ENCODE measurements around the gene TUBG1. TPM values are rescaled to one million over a fixed set of nuclear protein-coding genes. Genes with fewer than 3 reads are reported as not detected.

The TUBG1 gene
- total and polyA plus RNA-seq, 9 of the 15 experiments (the other 6 are each of a cell fraction or from before 2014, with no cell fraction given) = 33.1 to 147 (median 66.0) TPM

DNA sequence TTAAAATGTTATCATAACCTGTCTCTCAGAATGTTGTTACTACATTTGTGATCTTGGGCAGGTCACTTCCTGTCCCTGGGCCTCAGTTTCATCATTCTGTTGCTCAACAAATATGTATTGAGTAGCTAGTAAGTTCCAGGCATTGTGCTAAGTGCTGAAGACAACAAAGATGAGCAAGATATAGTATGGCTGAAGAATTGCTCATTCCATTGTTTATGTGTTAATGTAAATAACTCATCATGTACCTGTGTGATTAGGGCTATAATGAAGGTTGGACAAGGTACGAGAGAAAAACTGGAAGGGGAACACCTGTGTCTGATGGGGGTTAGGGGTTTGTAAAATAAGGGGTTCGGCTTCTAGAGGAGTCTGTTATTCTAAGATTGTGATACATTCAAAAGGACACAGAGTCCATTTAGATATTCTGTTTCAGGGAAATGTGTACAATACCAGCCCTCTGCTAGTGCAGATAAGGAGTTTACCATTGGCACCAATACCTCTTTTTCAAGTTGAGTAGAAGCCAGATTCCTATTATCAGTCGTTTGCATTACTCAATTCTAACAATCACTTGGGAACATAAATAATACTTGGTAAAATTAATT is 20.0 kb downstream of the TUBG1 start (continued):
- TF ChIP-seq CC2D1A (IDR thresholded peaks at IDR 0.05) = peak; percentile 60; the same call in 1 of the 2 replicates
- TF ChIP-seq ZNF561 (CRISPR knock-in tag; conservative IDR thresholded peaks at IDR 0.05) = no peak
- TF ChIP-seq SIN3B (IDR thresholded peaks at IDR 0.05; ENCODE audit: low read depth) = no peak
- TF ChIP-seq, protein P1, sequence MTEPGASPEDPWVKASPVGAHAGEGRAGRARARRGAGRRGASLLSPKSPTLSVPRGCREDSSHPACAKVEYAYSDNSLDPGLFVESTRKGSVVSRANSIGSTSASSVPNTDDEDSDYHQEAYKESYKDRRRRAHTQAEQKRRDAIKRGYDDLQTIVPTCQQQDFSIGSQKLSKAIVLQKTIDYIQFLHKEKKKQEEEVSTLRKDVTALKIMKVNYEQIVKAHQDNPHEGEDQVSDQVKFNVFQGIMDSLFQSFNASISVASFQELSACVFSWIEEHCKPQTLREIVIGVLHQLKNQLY (CRISPR knock-in tag; conservative IDR thresholded peaks at IDR 0.05) = no peak
- no peak for TF ChIP-seq SP1 (CRISPR knock-in tag; IDR thresholded peaks at IDR 0.05)
- TF ChIP-seq, protein P2, sequence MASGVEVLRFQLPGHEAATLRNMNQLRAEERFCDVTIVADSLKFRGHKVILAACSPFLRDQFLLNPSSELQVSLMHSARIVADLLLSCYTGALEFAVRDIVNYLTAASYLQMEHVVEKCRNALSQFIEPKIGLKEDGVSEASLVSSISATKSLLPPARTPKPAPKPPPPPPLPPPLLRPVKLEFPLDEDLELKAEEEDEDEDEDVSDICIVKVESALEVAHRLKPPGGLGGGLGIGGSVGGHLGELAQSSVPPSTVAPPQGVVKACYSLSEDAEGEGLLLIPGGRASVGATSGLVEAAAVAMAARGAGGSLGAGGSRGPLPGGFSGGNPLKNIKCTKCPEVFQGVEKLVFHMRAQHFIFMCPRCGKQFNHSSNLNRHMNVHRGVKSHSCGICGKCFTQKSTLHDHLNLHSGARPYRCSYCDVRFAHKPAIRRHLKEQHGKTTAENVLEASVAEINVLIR (CRISPR knock-in tag; IDR thresholded peaks at IDR 0.05) = no peak
- no peak for TF ChIP-seq MIER1 (IDR thresholded peaks at IDR 0.05; ENCODE audit: low read depth)
- TF ChIP-seq ZNF445 (CRISPR knock-in tag; IDR thresholded peaks at IDR 0.05; ENCODE audit: low read depth) = no peak
- no peak for TF ChIP-seq ZNF830 (CRISPR knock-in tag; IDR thresholded peaks at IDR 0.05)
- TF ChIP-seq ZNF444 (CRISPR knock-in tag; IDR thresholded peaks at IDR 0.05) = no peak
- TF ChIP-seq, protein P3, sequence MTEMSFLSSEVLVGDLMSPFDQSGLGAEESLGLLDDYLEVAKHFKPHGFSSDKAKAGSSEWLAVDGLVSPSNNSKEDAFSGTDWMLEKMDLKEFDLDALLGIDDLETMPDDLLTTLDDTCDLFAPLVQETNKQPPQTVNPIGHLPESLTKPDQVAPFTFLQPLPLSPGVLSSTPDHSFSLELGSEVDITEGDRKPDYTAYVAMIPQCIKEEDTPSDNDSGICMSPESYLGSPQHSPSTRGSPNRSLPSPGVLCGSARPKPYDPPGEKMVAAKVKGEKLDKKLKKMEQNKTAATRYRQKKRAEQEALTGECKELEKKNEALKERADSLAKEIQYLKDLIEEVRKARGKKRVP (CRISPR knock-in tag; IDR thresholded peaks at IDR 0.05) = no peak
- TF ChIP-seq ZNF124 (CRISPR knock-in tag; IDR thresholded peaks at IDR 0.05) = no peak
- TF ChIP-seq ZNF780A (CRISPR knock-in tag; IDR thresholded peaks at IDR 0.05) = no peak
- no peak for TF ChIP-seq HNRNPH1 (optimal IDR thresholded peaks at IDR 0.05; ENCODE audit: low read depth, low read length)
- no peak for TF ChIP-seq IRF2 (CRISPR knock-in tag; IDR thresholded peaks at IDR 0.05)
- TF ChIP-seq ZNF76 (CRISPR knock-in tag; IDR thresholded peaks at IDR 0.05; ENCODE audit: borderline replicate concordance) = no peak
- peak; percentile 82 for TF ChIP-seq SOX6 (IDR thresholded peaks at IDR 0.05)
- TF ChIP-seq XRCC3 (IDR thresholded peaks at IDR 0.05) = no peak
- no peak for TF ChIP-seq ELF2 (CRISPR knock-in tag; IDR thresholded peaks at IDR 0.05)
- no peak for TF ChIP-seq SMAD2 (IDR thresholded peaks at IDR 0.05; ENCODE audit: low read depth, low read length)
- 0 out of 2 replicates have a peak, but pooled peaks have one; percentile 40 for TF ChIP-seq MECOM (CRISPR knock-in tag; IDR thresholded peaks at IDR 0.05)
- TF ChIP-seq, protein P4, sequence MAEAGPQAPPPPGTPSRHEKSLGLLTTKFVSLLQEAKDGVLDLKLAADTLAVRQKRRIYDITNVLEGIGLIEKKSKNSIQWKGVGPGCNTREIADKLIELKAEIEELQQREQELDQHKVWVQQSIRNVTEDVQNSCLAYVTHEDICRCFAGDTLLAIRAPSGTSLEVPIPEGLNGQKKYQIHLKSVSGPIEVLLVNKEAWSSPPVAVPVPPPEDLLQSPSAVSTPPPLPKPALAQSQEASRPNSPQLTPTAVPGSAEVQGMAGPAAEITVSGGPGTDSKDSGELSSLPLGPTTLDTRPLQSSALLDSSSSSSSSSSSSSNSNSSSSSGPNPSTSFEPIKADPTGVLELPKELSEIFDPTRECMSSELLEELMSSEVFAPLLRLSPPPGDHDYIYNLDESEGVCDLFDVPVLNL (CRISPR knock-in tag; IDR thresholded peaks at IDR 0.05; ENCODE audit: low read depth) = no peak
- TF ChIP-seq, protein P5, sequence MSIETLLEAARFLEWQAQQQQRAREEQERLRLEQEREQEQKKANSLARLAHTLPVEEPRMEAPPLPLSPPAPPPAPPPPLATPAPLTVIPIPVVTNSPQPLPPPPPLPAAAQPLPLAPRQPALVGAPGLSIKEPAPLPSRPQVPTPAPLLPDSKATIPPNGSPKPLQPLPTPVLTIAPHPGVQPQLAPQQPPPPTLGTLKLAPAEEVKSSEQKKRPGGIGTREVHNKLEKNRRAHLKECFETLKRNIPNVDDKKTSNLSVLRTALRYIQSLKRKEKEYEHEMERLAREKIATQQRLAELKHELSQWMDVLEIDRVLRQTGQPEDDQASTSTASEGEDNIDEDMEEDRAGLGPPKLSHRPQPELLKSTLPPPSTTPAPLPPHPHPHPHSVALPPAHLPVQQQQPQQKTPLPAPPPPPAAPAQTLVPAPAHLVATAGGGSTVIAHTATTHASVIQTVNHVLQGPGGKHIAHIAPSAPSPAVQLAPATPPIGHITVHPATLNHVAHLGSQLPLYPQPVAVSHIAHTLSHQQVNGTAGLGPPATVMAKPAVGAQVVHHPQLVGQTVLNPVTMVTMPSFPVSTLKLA (conservative IDR thresholded peaks at IDR 0.05) = 0 out of 4 replicates have a peak, but pooled peaks of 1 of the 2 experiments have one; percentile 34
- TF ChIP-seq ZNF3 (CRISPR knock-in tag; IDR thresholded peaks at IDR 0.05) = no peak
